H9 (cell line): ENCODE data around the gene PI16. TPM values are rescaled to one million over a fixed set of nuclear protein-coding genes. Genes with fewer than 3 reads are reported as not detected.
A peak's percentile ranks its signal among the peaks of the same experiment; 100 is the strongest.

Experiments
- DNase-seq: peaks from one replicate; pipeline ENCODE4 v3.0.0-alpha.2; 2017
- H2AFZ ChIP-seq: one replicate; pipeline ENCODE4 v1.6.1; 2013; ENCODE audit warnings: mild to moderate bottlenecking, low read length, control low read depth, moderate library complexity
- H2AK5ac ChIP-seq: 2 replicates; pipeline ENCODE4 v1.6.1; 2013; ENCODE audit warnings: low read length, control low read depth, mixed read lengths; ENCODE audit not compliant: insufficient read length
- H2BK120ac ChIP-seq: one replicate; pipeline ENCODE4 v1.6.1; 2013; ENCODE audit warnings: low read depth, mild to moderate bottlenecking, low read length, control low read depth, inconsistent platforms; ENCODE audit not compliant: poor library complexity, severe bottlenecking
- H2BK12ac ChIP-seq: 2 replicates; pipeline ENCODE4 v1.6.1; 2013; ENCODE audit warnings: low read length, control low read depth, mixed read lengths, low read depth; ENCODE audit not compliant: insufficient read length
- H2BK15ac ChIP-seq: 2 replicates; pipeline ENCODE4 v1.6.1; 2013; ENCODE audit warnings: low read depth, low read length, control low read depth
- H2BK20ac ChIP-seq: one replicate; pipeline ENCODE4 v1.6.1; 2013; ENCODE audit warnings: low read depth, mild to moderate bottlenecking, low read length, control low read depth, inconsistent platforms; ENCODE audit not compliant: poor library complexity, severe bottlenecking
- H2BK5ac ChIP-seq: 2 replicates; pipeline ENCODE4 v1.6.1; 2013; ENCODE audit warnings: low read length, control low read depth, mixed read lengths; ENCODE audit not compliant: insufficient read length
- H3K14ac ChIP-seq: 2 replicates; pipeline ENCODE4 v1.6.1; 2013; ENCODE audit warnings: low read length, control low read depth; ENCODE audit not compliant: insufficient read depth
- H3K18ac ChIP-seq: 2 replicates; pipeline ENCODE4 v1.6.1; 2013; ENCODE audit warnings: low read depth, mild to moderate bottlenecking, mixed read lengths, low read length, control low read depth; ENCODE audit not compliant: insufficient read length
- H3K23ac ChIP-seq: 2 replicates; pipeline ENCODE4 v1.6.1; 2013; ENCODE audit warnings: low read length, control low read depth, mixed read lengths, low read depth; ENCODE audit not compliant: insufficient read length
- H3K23me2 ChIP-seq: 2 replicates; pipeline ENCODE4 v1.6.1; 2013; ENCODE audit warnings: low read depth, mild to moderate bottlenecking, mixed read lengths, low read length, control low read depth; ENCODE audit not compliant: insufficient read length, poor library complexity, severe bottlenecking
- H3K27ac ChIP-seq: 2 replicates; pipeline ENCODE4 v1.5.1; 2013; ENCODE audit warnings: low read length, control low read depth, mixed read lengths, low read depth; ENCODE audit not compliant: insufficient read length
- H3K27me3 ChIP-seq: 2 replicates; pipeline ENCODE4 v1.6.1; 2013; ENCODE audit warnings: low read length, control low read depth, inconsistent platforms; ENCODE audit not compliant: insufficient read depth
- H3K4ac ChIP-seq: 2 replicates; pipeline ENCODE4 v1.6.1; 2013; ENCODE audit warnings: low read depth, mild to moderate bottlenecking, control low read depth, inconsistent platforms, low read length, moderate library complexity
- H3K4me1 ChIP-seq: 2 replicates; pipeline ENCODE4 v1.6.1; 2013; ENCODE audit warnings: low read length, control low read depth, inconsistent platforms; ENCODE audit not compliant: insufficient read depth
- H3K4me2 ChIP-seq: 2 replicates; pipeline ENCODE4 v1.6.1; 2013; ENCODE audit warnings: low read length, control low read depth, mixed read lengths; ENCODE audit not compliant: insufficient read length, insufficient read depth
- H3K56ac ChIP-seq: 2 replicates; pipeline ENCODE4 v1.6.1; 2013; ENCODE audit warnings: low read depth, mild to moderate bottlenecking, mixed read lengths, low read length, control low read depth; ENCODE audit not compliant: insufficient read length
- H3K79me1 ChIP-seq: 2 replicates; pipeline ENCODE4 v1.6.1; 2013; ENCODE audit warnings: low read depth, mild to moderate bottlenecking, moderate library complexity, low read length, control low read depth, inconsistent platforms; ENCODE audit not compliant: insufficient read depth, poor library complexity, severe bottlenecking
- H3K79me2 ChIP-seq: 2 replicates; pipeline ENCODE4 v1.6.1; 2013; ENCODE audit warnings: low read length, control low read depth, inconsistent platforms; ENCODE audit not compliant: insufficient read depth
- H3K9ac ChIP-seq: 2 replicates; pipeline ENCODE4 v1.6.1; 2013; ENCODE audit warnings: low read length, control low read depth, mixed read lengths; ENCODE audit not compliant: insufficient read length; ENCODE audit errors: extremely low read depth
- H3K9me3 ChIP-seq: one replicate; pipeline ENCODE4 v1.6.1; 2013; ENCODE audit warnings: low read depth, low read length, inconsistent platforms; ENCODE audit not compliant: control insufficient read depth
- H3T11ph ChIP-seq: one replicate; pipeline ENCODE4 v1.6.1; 2013; ENCODE audit warnings: mild to moderate bottlenecking, low read length, control low read depth, inconsistent platforms
- H4K20me1 ChIP-seq: one replicate; pipeline ENCODE4 v1.6.1; 2013; ENCODE audit not compliant: control insufficient read depth, insufficient read length, insufficient read depth
- H4K5ac ChIP-seq: 2 replicates; pipeline ENCODE4 v1.6.1; 2013; ENCODE audit warnings: low read depth, mild to moderate bottlenecking, mixed read lengths, low read length, control low read depth; ENCODE audit not compliant: insufficient read length
- H4K8ac ChIP-seq: replicated peaks from 2 replicates; pipeline ENCODE4 v1.6.1; 2013; ENCODE audit warnings: low read length, control low read depth, mixed read lengths, low read depth; ENCODE audit not compliant: insufficient read length
- H4K91ac ChIP-seq: 2 replicates; pipeline ENCODE4 v1.6.1; 2013; ENCODE audit warnings: low read depth, mild to moderate bottlenecking, moderate library complexity, mixed read lengths, low read length, control low read depth; ENCODE audit not compliant: insufficient read length
- H3K27ac Mint-ChIP-seq, 3 experiments: 2 replicates in 2 of 3; 3 replicates in 1 of 3; pipeline ENCODE4 v1.8.0; 2020 to 2021; ENCODE audit warnings: mixed read lengths in 3 of 3, mild to moderate bottlenecking in 1 of 3, moderate library complexity in 1 of 3
- H3K27me3 Mint-ChIP-seq: 2 replicates; pipeline ENCODE4 v1.8.0; 2021; ENCODE audit warnings: low read depth, mild to moderate bottlenecking, moderate library complexity, mixed read lengths
- H3K36me3 Mint-ChIP-seq, 3 experiments: 2 replicates in 2 of 3; 3 replicates in 1 of 3; pipeline ENCODE4 v1.8.0; 2020 to 2021; ENCODE audit warnings: low read depth in 3 of 3, mixed read lengths in 3 of 3; ENCODE audit not compliant: insufficient read depth in 1 of 3
- H3K4me1 Mint-ChIP-seq, 2 experiments: 2 replicates each; pipeline ENCODE4 v1.8.0; 2020; ENCODE audit warnings: mixed read lengths in 2 of 2
- H3K4me3 Mint-ChIP-seq, 2 experiments: 2 replicates in 1 of 2; 3 replicates in 1 of 2; pipeline ENCODE4 v1.8.0; 2020 to 2021; ENCODE audit warnings: mild to moderate bottlenecking in 2 of 2, mixed read lengths in 2 of 2, moderate library complexity in 1 of 2
- H3K9me3 Mint-ChIP-seq, 2 experiments: 2 replicates in 1 of 2; 3 replicates in 1 of 2; pipeline ENCODE4 v1.8.0; 2020; ENCODE audit warnings: mild to moderate bottlenecking in 2 of 2, mixed read lengths in 2 of 2, moderate library complexity in 1 of 2
- CTCF ChIP-seq: fragments of 200-600 bp; sonication (generic); conservative IDR thresholded peaks from 3 replicates; pipeline ENCODE4 v1.8.0; 2021; ENCODE audit warnings: antibody characterized with exemption, mild to moderate bottlenecking
- WGBS: extraction: QIAGEN DNeasy Blood & Tissue Kit; methylation state at CpG from one replicate; pipeline ENCODE4 v1.1.7; 2013; ENCODE audit warnings: missing lambda C conversion rate, low lambda C conversion rate, mixed read lengths; ENCODE audit not compliant: insufficient read length; ENCODE audit errors: extremely low coverage; 5-methylcytosine and 5-hydroxymethylcytosine counted together
- total RNA-seq: library from RNA; stranded (reverse); gene quantifications from 2 replicates; pipeline ENCODE4 v1.2.1, GENCODE V29; 2021

Gene PI16
- total RNA-seq, 1 experiment from 2014 or later: not detected

- Histone ChIP-seq H3K79me2 (no peaks in the 10 kb centered on the region), H3K14ac (no peak overlapping the region), H3K4me1 (peaks cover 4% of the 10 kb centered on the region), H3K27ac (no peak overlapping the region), H4K8ac (no peak overlapping the region), H3T11ph (no peak overlapping the region), H2BK12ac (no peak overlapping the region), H3K4ac (no peak overlapping the region), H4K20me1 (no peaks in the 10 kb centered on the region), H3K9ac (no peak overlapping the region), H3K9me3 (no peaks in the 10 kb centered on the region), H3K56ac (no peak overlapping the region), H3K18ac (no peak overlapping the region), H4K5ac (no peak overlapping the region), H2AK5ac (no peak overlapping the region), H3K23ac (no peak overlapping the region), H2BK5ac (no peak overlapping the region), H2AFZ (no peak overlapping the region), H2BK15ac (no peak overlapping the region), H3K4me2 (no peak overlapping the region), H3K79me1 (no peaks in the 10 kb centered on the region), H4K91ac (no peak overlapping the region), H2BK120ac (no peak overlapping the region), H3K27me3 (no peaks in the 10 kb centered on the region), H3K23me2 (no peaks in the 10 kb centered on the region), H2BK20ac (no peak overlapping the region)
- peak overlapping the region in 1 of 3 experiments; percentile 1; a peak in 1 of 7 replicates for H3K27ac Mint-ChIP-seq
- H3K4me1 Mint-ChIP-seq: peaks cover 23 to 29% of the 10 kb centered on the region in 2 experiments
- no CpG with 5 or more reads among the region's 3 CpGs for WGBS
- TF ChIP-seq CTCF: no peak
- H3K36me3 Mint-ChIP-seq: no peaks in the 10 kb centered on the region
- no peak overlapping the region for H3K4me3 Mint-ChIP-seq
- no peak for DNase-seq
- no peaks in the 10 kb centered on the region for H3K9me3 Mint-ChIP-seq
- H3K27me3 Mint-ChIP-seq: no peaks in the 10 kb centered on the region
These were observed 4.9 kb upstream of the PI16 start for GRCh38 chr6:36949636-36950035.
